ENCODE measurements around the gene SH3TC1.

The SH3TC1 gene

DNA sequence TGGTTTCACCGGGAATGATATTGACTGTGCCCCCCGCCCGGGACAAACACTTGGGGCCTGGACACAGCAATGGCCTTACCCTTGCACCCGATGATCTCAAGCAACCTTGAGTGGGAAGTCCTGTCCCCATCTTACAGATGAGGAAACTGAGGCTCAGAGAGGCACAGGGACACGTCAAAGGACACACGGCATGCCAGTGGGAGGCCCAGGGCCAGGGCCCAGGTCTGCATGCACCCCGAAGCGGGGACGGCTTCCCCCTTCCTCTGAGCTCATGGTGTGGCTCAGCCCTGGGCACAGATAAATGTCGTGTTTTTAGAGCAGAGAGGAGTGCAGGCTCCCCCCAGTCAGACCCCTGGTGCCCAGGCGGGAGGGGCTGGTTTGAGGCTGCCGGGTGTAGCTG, 36.6 kb downstream of the SH3TC1 start:
- Histone ChIP-seq H2BK5ac (ENCODE audit: low read length) (no peak overlapping the region), H3K23ac (ENCODE audit: low read length) (no peak overlapping the region), H2BK120ac (ENCODE audit: low read depth, low read length) (no peak overlapping the region), H2BK15ac (replicated peaks; ENCODE audit: low read depth) (no peak overlapping the region), H3K56ac (ENCODE audit: low read length) (no peak overlapping the region), H3K27ac (ENCODE audit: low read depth, low read length) (no peak overlapping the region), H3K4me2 (ENCODE audit: low read length) (no peak overlapping the region), H3K27me3 (ENCODE audit: insufficient read depth, low read length, poor library complexity) (no peaks in the 10 kb centered on the region), H4K8ac (ENCODE audit: low read depth, low read length) (no peak overlapping the region), H3K4me1 (ENCODE audit: control insufficient read depth, low read depth, low read length) (no peaks in the 10 kb centered on the region), H3K4me3 (ENCODE audit: low read length) (no peak overlapping the region), H3K36me3 (ENCODE audit: control insufficient read depth, insufficient read depth, low read length) (no peaks in the 10 kb centered on the region), H3K79me1 (ENCODE audit: low read length) (no peaks in the 10 kb centered on the region), H4K5ac (ENCODE audit: low read length) (no peak overlapping the region), H2AK5ac (ENCODE audit: low read length) (no peak overlapping the region), H3K79me2 (ENCODE audit: control insufficient read depth, insufficient read depth, low read length) (no peaks in the 10 kb centered on the region), H3K4ac (ENCODE audit: low read depth, low read length) (no peak overlapping the region), H3K9ac (ENCODE audit: low read length) (no peak overlapping the region), H3K18ac (ENCODE audit: low read length) (no peak overlapping the region)
- no peak for DNase-seq
- WGBS (ENCODE audit: extremely low coverage, insufficient coverage, low lambda C conversion rate): no CpG with 5 or more reads among the region's 12 CpGs

DNA sequence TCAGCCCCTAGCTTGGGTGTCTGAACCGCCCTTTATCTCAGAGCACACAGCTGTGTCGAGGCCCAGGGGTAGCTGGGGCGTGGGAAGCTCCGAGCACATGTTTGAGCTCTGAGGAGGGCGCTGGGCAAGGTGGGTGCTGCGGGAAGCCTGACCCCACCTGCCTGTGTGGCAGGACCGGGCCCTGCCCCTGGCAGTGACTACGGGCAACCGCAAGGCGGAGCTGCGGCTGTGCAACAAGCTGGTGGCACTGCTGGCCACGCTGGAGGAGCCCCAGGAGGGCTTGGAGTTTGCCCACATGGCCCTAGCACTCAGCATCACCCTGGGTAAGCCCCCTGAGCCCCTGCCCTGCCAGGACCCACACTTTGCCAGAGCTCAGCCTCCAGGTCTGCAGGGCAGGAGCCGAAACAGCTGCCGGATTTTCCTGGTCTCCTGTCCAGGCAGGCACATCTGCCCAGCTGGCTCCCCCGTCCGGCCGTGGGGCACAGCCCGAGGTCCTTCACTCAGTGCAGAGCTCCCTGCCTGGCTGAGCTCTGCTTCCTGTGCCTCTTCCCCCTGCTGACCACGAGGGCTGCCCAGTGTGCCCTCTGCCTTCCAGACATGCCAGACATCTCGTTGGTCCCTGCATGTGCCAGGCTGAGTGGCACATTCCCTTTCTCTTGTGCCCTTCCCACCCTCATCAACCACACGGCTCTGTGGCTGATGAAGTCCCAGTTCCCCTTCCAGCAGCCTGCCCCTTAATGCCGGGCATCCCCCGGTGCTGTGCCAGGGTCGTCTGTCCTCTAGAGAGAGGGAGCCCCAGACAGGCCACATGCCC, 37.2 kb downstream of the SH3TC1 start:
- Histone ChIP-seq H3K23ac (ENCODE audit: low read length) (no peak overlapping the region), H3K27me3 (ENCODE audit: insufficient read depth, low read length, poor library complexity) (no peaks in the 10 kb centered on the region), H2AK5ac (ENCODE audit: low read length) (no peak overlapping the region), H3K18ac (ENCODE audit: low read length) (no peak overlapping the region), H3K79me2 (ENCODE audit: control insufficient read depth, insufficient read depth, low read length) (no peaks in the 10 kb centered on the region), H2BK15ac (replicated peaks; ENCODE audit: low read depth) (no peak overlapping the region), H3K4me3 (ENCODE audit: low read length) (no peak overlapping the region), H3K4ac (ENCODE audit: low read depth, low read length) (no peak overlapping the region), H3K4me2 (ENCODE audit: low read length) (no peak overlapping the region), H3K27ac (ENCODE audit: low read depth, low read length) (no peak overlapping the region), H2BK5ac (ENCODE audit: low read length) (no peak overlapping the region), H3K56ac (ENCODE audit: low read length) (no peak overlapping the region), H2BK120ac (ENCODE audit: low read depth, low read length) (no peak overlapping the region), H3K36me3 (ENCODE audit: control insufficient read depth, insufficient read depth, low read length) (no peaks in the 10 kb centered on the region), H3K4me1 (ENCODE audit: control insufficient read depth, low read depth, low read length) (no peaks in the 10 kb centered on the region), H3K79me1 (ENCODE audit: low read length) (no peaks in the 10 kb centered on the region), H3K9ac (ENCODE audit: low read length) (no peak overlapping the region), H4K8ac (ENCODE audit: low read depth, low read length) (no peak overlapping the region), H4K5ac (ENCODE audit: low read length) (no peak overlapping the region)
- no peak for DNase-seq
- no CpG with 5 or more reads among the region's 24 CpGs for WGBS (ENCODE audit: extremely low coverage, insufficient coverage, low lambda C conversion rate)

GRCh38 chr4:8236920-8237195, 37.8 kb downstream of the SH3TC1 start:
- no peak overlapping the region for H2BK5ac ChIP-seq (ENCODE audit: low read length)
- no peak overlapping the region for H3K56ac ChIP-seq (ENCODE audit: low read length)
- no peak overlapping the region for H3K9ac ChIP-seq (ENCODE audit: low read length)
- no peaks in the 10 kb centered on the region for H3K36me3 ChIP-seq (ENCODE audit: control insufficient read depth, insufficient read depth, low read length)
- H2BK15ac ChIP-seq (replicated peaks; ENCODE audit: low read depth): no peak overlapping the region
- H3K27ac ChIP-seq (ENCODE audit: low read depth, low read length): no peak overlapping the region
- no peak overlapping the region for H3K4me3 ChIP-seq (ENCODE audit: low read length)
- no peak overlapping the region for H3K18ac ChIP-seq (ENCODE audit: low read length)
- WGBS (ENCODE audit: extremely low coverage, insufficient coverage, low lambda C conversion rate): no CpG with 5 or more reads among the region's 9 CpGs
- no peak overlapping the region for H2AK5ac ChIP-seq (ENCODE audit: low read length)
- H3K27me3 ChIP-seq (ENCODE audit: insufficient read depth, low read length, poor library complexity): no peaks in the 10 kb centered on the region
- no peak overlapping the region for H4K8ac ChIP-seq (ENCODE audit: low read depth, low read length)
- no peak overlapping the region for H4K5ac ChIP-seq (ENCODE audit: low read length)
- H3K79me2 ChIP-seq (ENCODE audit: control insufficient read depth, insufficient read depth, low read length): no peaks in the 10 kb centered on the region
- H2BK120ac ChIP-seq (ENCODE audit: low read depth, low read length): no peak overlapping the region
- H3K4ac ChIP-seq (ENCODE audit: low read depth, low read length): no peak overlapping the region
- no peak for DNase-seq
- H3K4me2 ChIP-seq (ENCODE audit: low read length): no peak overlapping the region
- no peak overlapping the region for H3K23ac ChIP-seq (ENCODE audit: low read length)
- no peaks in the 10 kb centered on the region for H3K4me1 ChIP-seq (ENCODE audit: control insufficient read depth, low read depth, low read length)
- no peaks in the 10 kb centered on the region for H3K79me1 ChIP-seq (ENCODE audit: low read length)

- Histone ChIP-seq H2AK5ac (ENCODE audit: low read length) (no peak overlapping the region), H3K9ac (ENCODE audit: low read length) (no peak overlapping the region), H3K56ac (ENCODE audit: low read length) (no peak overlapping the region), H3K27ac (ENCODE audit: low read depth, low read length) (no peak overlapping the region), H2BK15ac (replicated peaks; ENCODE audit: low read depth) (no peak overlapping the region), H3K27me3 (ENCODE audit: insufficient read depth, low read length, poor library complexity) (no peaks in the 10 kb centered on the region), H4K8ac (ENCODE audit: low read depth, low read length) (no peak overlapping the region), H3K4me3 (ENCODE audit: low read length) (no peak overlapping the region), H3K79me2 (ENCODE audit: control insufficient read depth, insufficient read depth, low read length) (no peaks in the 10 kb centered on the region), H2BK5ac (ENCODE audit: low read length) (no peak overlapping the region), H3K18ac (ENCODE audit: low read length) (no peak overlapping the region), H3K4ac (ENCODE audit: low read depth, low read length) (no peak overlapping the region), H3K23ac (ENCODE audit: low read length) (no peak overlapping the region), H3K4me2 (ENCODE audit: low read length) (no peak overlapping the region), H2BK120ac (ENCODE audit: low read depth, low read length) (no peak overlapping the region), H3K4me1 (ENCODE audit: control insufficient read depth, low read depth, low read length) (peaks cover under 1% of the 10 kb centered on the region), H3K36me3 (ENCODE audit: control insufficient read depth, insufficient read depth, low read length) (no peaks in the 10 kb centered on the region), H4K5ac (ENCODE audit: low read length) (no peak overlapping the region), H3K79me1 (ENCODE audit: low read length) (no peaks in the 10 kb centered on the region)
- WGBS (ENCODE audit: extremely low coverage, insufficient coverage, low lambda C conversion rate): no CpG with 5 or more reads among the region's 29 CpGs
- no peak for DNase-seq
Measured at GRCh38 chr4:8237256-8237989, 38.3 kb downstream of the SH3TC1 start.

DNA sequence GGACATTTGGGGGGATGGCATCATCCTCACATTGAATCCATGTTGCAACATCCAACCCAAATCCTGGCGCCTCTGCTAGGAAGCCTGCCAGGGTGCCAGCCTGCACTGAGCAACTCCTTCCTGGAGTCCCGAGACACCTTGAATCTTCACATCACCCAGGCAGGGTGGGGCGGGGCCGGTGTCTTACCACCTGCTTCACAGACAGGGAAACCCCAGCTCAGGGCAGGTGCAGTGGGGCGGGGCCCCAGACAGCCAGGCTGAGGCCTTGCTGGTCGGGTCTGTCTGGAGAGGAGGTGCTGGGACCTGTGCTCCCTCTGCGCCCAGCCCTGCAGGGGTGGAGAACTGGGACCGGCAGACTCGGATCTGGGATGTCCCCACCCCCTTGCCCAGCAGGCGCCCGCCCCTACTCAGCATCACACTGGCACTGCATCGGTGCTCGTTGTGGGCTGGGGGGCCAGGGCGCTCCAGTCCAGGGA, 39.0 kb downstream of the SH3TC1 start:
- H4K5ac ChIP-seq (ENCODE audit: low read length): no peak overlapping the region
- no CpG with 5 or more reads among the region's 14 CpGs for WGBS (ENCODE audit: extremely low coverage, insufficient coverage, low lambda C conversion rate)

More for the DNA sequence above, 39.0 kb downstream of the SH3TC1 start:
- Histone ChIP-seq H3K4me2 (ENCODE audit: low read length) (no peak overlapping the region), H3K79me2 (ENCODE audit: control insufficient read depth, insufficient read depth, low read length) (no peaks in the 10 kb centered on the region), H3K79me1 (ENCODE audit: low read length) (no peaks in the 10 kb centered on the region), H3K18ac (ENCODE audit: low read length) (no peak overlapping the region), H3K36me3 (ENCODE audit: control insufficient read depth, insufficient read depth, low read length) (no peaks in the 10 kb centered on the region), H2AK5ac (ENCODE audit: low read length) (no peak overlapping the region), H4K8ac (ENCODE audit: low read depth, low read length) (no peak overlapping the region), H2BK120ac (ENCODE audit: low read depth, low read length) (no peak overlapping the region), H2BK5ac (ENCODE audit: low read length) (no peak overlapping the region), H3K23ac (ENCODE audit: low read length) (no peak overlapping the region), H3K4ac (ENCODE audit: low read depth, low read length) (no peak overlapping the region), H3K56ac (ENCODE audit: low read length) (no peak overlapping the region), H3K27ac (ENCODE audit: low read depth, low read length) (no peak overlapping the region), H3K9ac (ENCODE audit: low read length) (no peak overlapping the region), H3K4me3 (ENCODE audit: low read length) (no peak overlapping the region), H3K27me3 (ENCODE audit: insufficient read depth, low read length, poor library complexity) (no peaks in the 10 kb centered on the region), H2BK15ac (replicated peaks; ENCODE audit: low read depth) (no peak overlapping the region), H3K4me1 (ENCODE audit: control insufficient read depth, low read depth, low read length) (peaks cover 4% of the 10 kb centered on the region)
- DNase-seq: no peak
